AG04450 (cell line): ENCODE data around the gene ARL14. TPM values are rescaled to one million over a fixed set of nuclear protein-coding genes. Genes with fewer than 3 reads are reported as not detected.

Experiments used
- CTCF ChIA-PET: fragments of 300-600, 350-600 bp; formaldehyde crosslinking; extraction: SDS; loops from one replicate; lab custom pipeline; 2022; ENCODE audit warnings: antibody characterized with exemption, inconsistent platforms; lab: Charles Lee
- POLR2A ChIA-PET: fragments of 350-600 bp; formaldehyde crosslinking; extraction: SDS; loops from one replicate; lab custom pipeline; 2021; ENCODE audit warnings: antibody characterized with exemption, inconsistent platforms; lab: Yijun Ruan, JAX
- DNase-seq: peaks from one replicate; pipeline ENCODE4 v3.0.0-alpha.2; 2011; ENCODE audit warnings: low read depth, low spot score
- H3K27ac ChIP-seq: one replicate; pipeline ENCODE4 v1.5.1; 2012; ENCODE audit warnings: low read depth, low read length, control low read depth
- H3K27me3 ChIP-seq: one replicate; pipeline ENCODE4 v1.6.0; 2012; ENCODE audit warnings: low read length; ENCODE audit not compliant: control insufficient read depth, insufficient read depth
- H3K4me3 ChIP-seq: 2 replicates; pipeline ENCODE4 v1.5.1; 2011; ENCODE audit warnings: mild to moderate bottlenecking, low read depth, low read length, control low read depth
- H3K9me3 ChIP-seq: 2 replicates; pipeline ENCODE4 v1.5.1; 2012; ENCODE audit warnings: low read length; ENCODE audit not compliant: control insufficient read depth, insufficient read depth
- CTCF ChIP-seq: IDR thresholded peaks from 2 replicates; pipeline ENCODE4 v1.5.1; 2011; ENCODE audit warnings: low read depth, low read length, control low read depth, inconsistent platforms
- polyA plus RNA-seq: library from polyadenylated mRNA; depleted of rRNA; stranded (reverse); fragments of >200 nt; gene quantifications from 2 replicates; pipeline ENCODE4 v1.2.3, GENCODE V29; 2011

ARL14 gene
- polyA plus RNA-seq, 1 experiment: not detected

GRCh38 chr3:160693191-160693590 lies 16.2 kb downstream of the ARL14 start:
- no peak for DNase-seq
- no peak for TF ChIP-seq CTCF
- Histone ChIP-seq H3K27me3 (no peaks in the 10 kb centered on the region), H3K27ac (no peak overlapping the region), H3K4me3 (no peak overlapping the region), H3K9me3 (no peaks in the 10 kb centered on the region)
- CTCF ChIA-PET: no interaction called here
- POLR2A ChIA-PET: no interaction called here

GRCh38 chr3:160694345-160694744 lies 17.4 kb downstream of the ARL14 start:
- H3K4me3 ChIP-seq: no peak overlapping the region
- no peaks in the 10 kb centered on the region for H3K27me3 ChIP-seq
- no peak for DNase-seq
- ChIA-PET POLR2A (no interaction called here), CTCF (no interaction called here)
- no peak for TF ChIP-seq CTCF
- H3K9me3 ChIP-seq: no peaks in the 10 kb centered on the region
- no peak overlapping the region for H3K27ac ChIP-seq

GRCh38 chr3:160695003-160695402 lies 18.0 kb downstream of the ARL14 start:
- H3K4me3 ChIP-seq: no peak overlapping the region
- no peak for DNase-seq
- H3K27me3 ChIP-seq: no peaks in the 10 kb centered on the region
- ChIA-PET CTCF (interaction anchor here (5.0 kb wide), 1 partner anchor 8 kb away, joined by 44 read pairs; no protein-coding TSS in a partner anchor), POLR2A (no interaction called here)
- H3K27ac ChIP-seq: no peak overlapping the region
- H3K9me3 ChIP-seq: no peaks in the 10 kb centered on the region
- no peak for TF ChIP-seq CTCF

- TF ChIP-seq CTCF: no peak
- no peak for DNase-seq
- CTCF ChIA-PET: interaction anchor here (5.0 kb wide), 1 partner anchor 9 kb away, joined by 44 read pairs; no protein-coding TSS in a partner anchor
- Histone ChIP-seq H3K4me3 (no peak overlapping the region), H3K27me3 (no peaks in the 10 kb centered on the region), H3K9me3 (no peaks in the 10 kb centered on the region), H3K27ac (no peak overlapping the region)
- POLR2A ChIA-PET: no interaction called here
Measured at GRCh38 chr3:160695915-160696327, 19.0 kb downstream of the ARL14 start.

- Histone ChIP-seq H3K27ac (no peak overlapping the region), H3K27me3 (no peaks in the 10 kb centered on the region), H3K4me3 (no peak overlapping the region), H3K9me3 (no peaks in the 10 kb centered on the region)
- no peak for TF ChIP-seq CTCF
- DNase-seq: no peak
- ChIA-PET POLR2A (no interaction called here), CTCF (interaction anchor here (0.7 to 5.0 kb wide), 4 partner anchors 11 to 711 kb away, joined by 3 to 44 read pairs (median 5); no protein-coding TSS in a partner anchor)
Measured at GRCh38 chr3:160697637-160698380, 20.8 kb downstream of the ARL14 start.
